G401.6 (cell line): Measurements from ENCODE around the gene CLIC1.
"Not testable (repeated sequence)": the region's sequence is repeated elsewhere in the genome, so short reads cannot be mapped to it uniquely, and the experiment has no call there.

Experiments
- FAIRE-seq: peaks from 2 replicates; lab custom pipeline; 2012; peaks lifted over from hg19 to GRCh38; lab: Jason Lieb, UNC

Gene CLIC1

GRCh38 chr6:31722173-31722572 lies 14.2 kb downstream of the CLIC1 start:
- no peak for FAIRE-seq

DNA sequence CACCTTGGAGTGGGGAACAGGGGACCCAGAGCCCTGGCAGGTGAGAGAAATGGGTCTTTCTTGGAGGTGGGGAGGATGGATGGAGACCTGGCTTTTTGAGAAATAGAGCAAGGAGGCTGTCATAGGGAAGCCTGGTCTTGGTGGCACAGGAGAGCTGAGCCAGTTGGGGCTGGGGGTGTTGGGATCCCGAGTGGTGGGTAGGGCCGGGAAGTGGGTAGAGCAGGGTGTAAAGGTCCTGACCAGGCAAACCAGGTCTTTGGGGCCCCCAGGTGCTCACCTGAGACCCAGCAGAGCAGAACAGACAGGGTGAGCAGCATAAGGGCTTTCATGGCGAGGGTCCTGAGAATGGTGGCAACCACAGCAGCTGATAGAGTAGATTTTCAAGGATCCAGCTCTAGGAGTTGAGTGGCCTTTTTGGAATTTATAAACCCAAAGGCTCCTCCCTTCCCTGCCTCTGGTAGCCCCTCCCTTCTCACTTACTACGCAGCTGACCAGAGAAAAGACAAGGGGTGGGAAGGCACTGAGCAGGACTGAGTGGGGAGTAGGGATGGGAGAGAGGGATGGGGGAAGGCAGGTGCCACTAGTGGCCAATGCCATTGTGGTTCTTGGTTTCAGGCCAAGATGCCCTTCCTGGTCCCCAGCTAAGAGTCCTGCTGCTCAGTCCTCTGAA lies 14.8 kb downstream of the CLIC1 start, which contains the start of gene LY6G6C:
TSS of gene LY6G6C (minus strand) at position 396 of the 670 bp plus-strand sequence. CDS start at position 329, 67 bp downstream.
- no peak for FAIRE-seq

GRCh38 chr6:31720196-31720770 lies 16.0 kb downstream of the CLIC1 start:
- no peak for FAIRE-seq

DNA sequence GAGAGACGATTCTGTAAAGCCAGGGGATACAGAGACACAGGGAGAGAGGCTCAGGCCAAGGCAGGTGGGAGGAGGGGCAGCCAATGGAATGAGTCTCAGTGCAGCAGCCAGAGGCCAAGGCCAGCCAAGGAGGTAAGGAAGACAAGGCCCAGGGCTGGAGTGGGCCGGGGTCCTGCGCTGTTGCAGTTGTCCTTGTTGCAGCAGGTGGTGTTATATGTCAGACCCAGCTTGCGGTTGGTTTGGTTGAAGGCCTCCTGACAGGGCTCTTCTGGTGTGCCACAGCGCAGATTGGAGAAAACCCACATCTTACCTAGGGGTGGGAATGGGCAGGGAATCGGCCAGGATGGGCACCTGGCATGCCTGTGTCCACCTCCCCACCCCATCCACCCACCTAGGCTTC lies 17.3 kb downstream of the CLIC1 start:
- no peak for FAIRE-seq

GRCh38 chr6:31718265-31718664 lies 18.1 kb downstream of the CLIC1 start:
- FAIRE-seq, result no peak

- FAIRE-seq, result no peak
Observed at GRCh38 chr6:31717499-31718222, 18.7 kb downstream of the CLIC1 start.

DNA sequence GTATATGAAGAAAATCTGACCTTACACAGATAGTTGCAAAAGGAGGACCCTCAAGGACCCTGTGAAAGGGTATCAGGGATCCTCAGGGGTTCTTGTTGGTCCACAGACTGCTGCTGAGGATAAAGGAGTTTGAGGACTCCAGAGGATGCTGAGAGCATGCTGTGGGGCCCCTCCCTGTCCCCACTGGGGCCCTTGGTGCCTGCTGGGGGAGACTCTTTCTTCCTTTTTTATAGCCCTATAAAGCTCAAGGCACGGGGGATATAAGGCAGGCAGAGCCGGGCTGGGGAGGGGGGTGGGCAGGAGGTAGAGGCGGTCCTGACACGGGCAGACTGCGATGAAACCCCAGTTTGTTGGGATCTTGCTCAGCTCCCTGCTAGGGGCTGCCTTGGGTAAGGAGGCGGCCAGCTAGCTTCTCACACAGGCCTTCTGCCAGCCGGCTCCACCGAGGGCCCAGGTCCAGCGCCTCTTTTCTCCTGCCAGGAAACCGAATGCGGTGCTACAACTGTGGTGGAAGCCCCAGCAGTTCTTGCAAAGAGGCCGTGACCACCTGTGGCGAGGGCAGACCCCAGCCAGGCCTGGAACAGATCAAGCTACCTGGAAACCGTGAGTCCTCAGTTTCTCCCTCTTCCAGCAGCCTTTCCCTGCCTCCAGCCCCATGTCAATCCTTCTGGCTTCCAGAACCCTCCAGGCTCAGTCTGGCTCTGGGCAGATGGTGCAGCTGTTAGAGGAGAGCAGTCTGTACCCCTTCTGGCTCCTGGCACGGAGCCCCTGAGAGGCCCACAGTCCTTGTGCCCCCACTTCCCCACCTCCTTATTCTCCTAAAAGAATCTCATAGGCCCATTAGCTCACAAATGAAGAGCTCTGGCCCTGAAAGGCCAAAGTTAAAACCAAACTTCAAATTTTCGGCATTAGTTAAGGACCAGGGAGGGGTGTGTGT lies 21.0 kb downstream of the CLIC1 start, which contains the start of gene LY6G6D:
TSS of gene LY6G6D (plus strand) at position 327 of the 937 bp plus-strand sequence. CDS start at position 335, 8 bp downstream.
- no peak for FAIRE-seq

DNA sequence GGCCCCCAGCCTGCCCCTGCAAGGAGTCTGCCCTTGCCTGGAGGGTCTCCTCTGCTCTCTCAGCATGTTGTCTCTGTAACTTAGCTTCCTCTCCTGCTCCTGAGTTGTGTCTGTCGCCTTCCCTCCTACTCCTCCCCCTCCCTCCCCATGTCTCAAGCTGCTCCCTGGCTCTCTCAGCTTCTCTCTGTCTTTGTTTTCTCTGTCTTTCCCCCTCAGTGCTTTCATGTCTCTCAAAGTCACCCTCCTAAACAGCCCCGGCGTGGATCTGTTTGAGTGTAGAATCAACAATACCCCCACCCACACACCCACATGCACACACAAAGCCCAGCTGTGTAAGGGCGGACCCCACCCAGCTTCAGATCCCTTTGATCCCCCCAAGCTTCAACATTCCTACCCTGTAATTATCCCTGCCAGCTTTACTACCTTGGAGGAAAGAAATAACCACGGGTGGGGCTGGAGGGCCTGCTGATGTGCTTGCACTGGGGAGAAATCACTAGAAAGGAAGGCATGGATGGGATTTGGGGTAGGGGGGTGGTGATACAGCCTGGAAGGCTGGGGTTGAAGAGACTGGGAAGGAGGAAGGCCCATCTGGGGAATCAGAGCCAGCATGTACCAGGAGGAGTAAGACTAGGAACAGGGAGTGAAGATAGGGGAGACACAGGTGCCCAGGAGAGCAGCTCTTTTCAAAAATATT lies 22.2 kb downstream of the CLIC1 start:
- no peak for FAIRE-seq

DNA sequence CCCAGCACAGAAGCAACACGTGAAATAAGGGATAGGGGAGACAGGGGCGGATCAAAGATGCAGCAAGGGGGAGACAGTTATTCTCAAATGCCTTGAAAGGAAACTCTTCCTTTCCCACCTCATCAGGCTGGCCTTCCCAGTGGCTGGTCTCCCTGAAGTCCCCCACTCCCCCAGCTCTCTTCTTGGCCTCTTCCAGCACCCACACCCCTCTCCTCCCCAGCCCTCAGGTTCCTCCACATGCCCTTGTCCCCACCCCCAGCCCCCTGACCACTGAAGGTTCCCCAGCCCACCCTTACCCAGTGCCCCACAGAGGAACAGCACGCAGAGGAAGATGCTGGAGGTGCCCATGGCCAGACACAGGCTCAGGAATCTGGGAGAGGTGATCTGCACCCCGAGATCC lies 22.9 kb downstream of the CLIC1 start:
- no peak for FAIRE-seq

- FAIRE-seq, result no peak
Observed at GRCh38 chr6:31712296-31712695, 24.0 kb downstream of the CLIC1 start.

GRCh38 chr6:31711233-31711632 lies 25.1 kb downstream of the CLIC1 start:
- FAIRE-seq, result no peak

DNA sequence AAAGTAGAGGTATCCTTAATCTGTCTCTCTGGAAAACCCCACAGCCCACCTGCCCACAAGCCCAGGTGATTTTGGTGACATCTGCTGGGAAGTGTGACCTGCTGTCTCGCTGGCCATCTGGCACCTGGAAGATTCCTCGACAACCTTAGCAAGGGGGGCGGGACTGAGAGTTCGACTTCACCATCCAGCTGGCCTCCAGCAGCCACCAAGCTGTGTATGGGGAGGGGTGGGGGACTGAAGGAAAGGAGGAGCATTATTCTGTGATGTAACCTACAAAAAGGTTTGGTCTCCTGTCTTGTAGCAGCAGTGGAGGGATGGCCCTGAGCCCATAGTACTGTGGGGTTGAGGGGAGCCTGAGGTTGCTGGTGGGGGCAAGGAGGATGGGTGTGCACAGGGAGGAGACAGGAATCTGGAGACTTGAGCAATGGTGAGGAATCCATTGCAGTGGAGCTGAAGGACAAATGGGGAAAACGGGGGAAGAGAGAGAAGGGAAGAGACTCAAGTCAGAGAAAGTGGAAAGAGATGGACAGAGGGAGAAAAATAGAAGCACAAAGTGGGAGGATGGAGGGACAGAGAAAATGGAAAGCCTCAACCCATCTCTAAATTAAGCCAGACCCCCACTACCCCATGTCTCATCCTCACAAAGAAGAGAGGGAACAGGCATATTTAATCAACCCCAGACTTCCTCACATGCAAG lies 25.7 kb downstream of the CLIC1 start:
- no peak for FAIRE-seq

- not testable (repeated sequence) for FAIRE-seq
Observed at GRCh38 chr6:31709157-31709556, 27.2 kb downstream of the CLIC1 start.

- no peak for FAIRE-seq
Observed at GRCh38 chr6:31708224-31708623, 28.1 kb downstream of the CLIC1 start.

- no peak for FAIRE-seq
Observed at GRCh38 chr6:31707701-31708100, 28.6 kb downstream of the CLIC1 start.

DNA sequence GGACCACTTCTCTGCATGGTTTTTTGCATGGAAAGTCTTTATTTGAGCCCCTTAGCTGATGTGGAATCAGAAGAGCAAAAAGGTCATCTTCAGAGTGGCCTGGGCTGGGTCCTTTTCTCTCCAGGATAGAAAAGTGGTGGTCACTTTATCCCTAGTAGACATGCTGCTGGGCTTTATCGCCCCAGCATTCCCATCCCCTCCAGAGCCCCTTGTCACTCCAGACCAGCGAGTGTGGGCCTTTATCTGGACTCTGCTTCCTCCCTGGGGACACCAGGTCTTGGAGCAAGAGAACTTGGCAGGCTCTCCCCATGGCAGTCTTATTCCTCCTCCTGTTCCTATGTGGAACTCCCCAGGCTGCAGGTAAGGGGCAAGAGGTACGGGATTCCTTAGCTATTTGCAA lies 29.7 kb downstream of the CLIC1 start, which contains the start of gene LY6G6F:
TSS of gene LY6G6F (plus strand) at position 268 of the 400 bp plus-strand sequence. CDS start at position 309, 41 bp downstream.
- no peak for FAIRE-seq

- no peak for FAIRE-seq
Observed at GRCh38 chr6:31705931-31706330, 30.4 kb downstream of the CLIC1 start.

DNA sequence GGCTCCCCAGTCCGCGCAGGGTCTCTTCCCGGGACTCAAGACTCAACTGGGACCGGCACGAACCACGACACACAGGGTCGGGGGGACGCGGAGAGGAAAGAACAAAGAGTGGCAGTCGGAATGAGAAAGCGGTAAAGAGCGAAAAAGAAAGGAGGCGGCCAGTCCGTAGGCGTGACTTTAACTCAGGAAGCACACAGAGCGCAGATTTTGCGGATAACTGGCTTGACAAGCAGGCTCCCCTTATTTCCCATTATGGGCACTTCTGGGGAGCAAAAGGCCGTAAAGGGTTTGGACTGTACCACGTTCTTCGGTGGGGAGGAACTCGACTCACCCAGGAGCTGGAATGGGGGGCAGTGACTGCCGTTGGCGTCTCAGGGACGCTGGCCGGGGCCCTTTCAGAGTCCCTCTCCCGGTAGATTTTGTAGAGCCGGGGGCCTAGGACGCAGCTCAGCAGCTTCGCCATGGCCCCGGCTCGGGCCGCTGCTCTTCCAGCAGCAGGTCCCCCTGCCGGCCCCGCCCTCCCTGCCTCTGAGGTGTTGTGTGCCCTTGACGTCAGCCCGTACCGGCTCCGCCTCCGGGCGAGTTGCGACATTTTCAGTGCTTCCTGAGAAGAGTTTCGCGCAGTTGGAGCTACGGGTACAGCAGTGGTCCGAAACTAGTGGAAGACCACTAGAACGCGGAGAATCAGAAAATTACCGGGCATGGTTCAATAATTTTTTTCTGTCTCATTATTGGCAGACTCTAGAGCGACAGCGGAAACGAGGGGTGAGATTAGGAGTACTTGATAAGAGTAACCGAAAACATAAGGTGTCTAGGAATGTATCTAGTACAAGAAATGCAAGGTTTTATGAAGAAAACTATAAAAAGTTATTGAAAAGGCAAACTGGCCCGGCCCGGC lies 33.3 kb downstream of the CLIC1 start, which contains the start of gene ABHD16A:
TSS of gene ABHD16A (minus strand) at position 506 of the 898 bp plus-strand sequence. CDS start at position 463, 43 bp downstream.
- peak; percentile 97 for FAIRE-seq

- FAIRE-seq, result no peak
Observed at GRCh38 chr6:31702405-31702818, 33.9 kb downstream of the CLIC1 start.
